H1 (cell line): ENCODE measurements around the gene GABRD. TPM values are rescaled to one million over a fixed set of nuclear protein-coding genes. Genes with fewer than 3 reads are reported as not detected.

ENCODE experiments used
- CTCF ChIA-PET: fragments of 300-600 bp; sonication (Branson Sonifier 250); formaldehyde crosslinking; loops from one replicate; lab custom pipeline; 2021; ENCODE audit not compliant: partially characterized antibody; lab: Charles Lee
- POLR2A ChIA-PET: fragments of 300-600 bp; sonication (Branson Sonifier 250); formaldehyde crosslinking; loops from one replicate; lab custom pipeline; 2021; ENCODE audit warnings: inconsistent platforms; ENCODE audit not compliant: partially characterized antibody; lab: Charles Lee
- DNase-seq, 2 experiments: peaks; one replicate each; pipeline versions ENCODE4 v3.0.0 to v3.0.0-alpha.2; 2010 to 2022; ENCODE audit warnings: low spot score in 2 of 2, low read depth in 1 of 2, mixed read lengths in 1 of 2
- FAIRE-seq: peaks from 2 replicates; lab custom pipeline; 2011; peaks lifted over from hg19 to GRCh38; lab: Jason Lieb, UNC
- H2AFZ ChIP-seq: 2 replicates; pipeline ENCODE4 v1.8.1; 2012; ENCODE audit warnings: low read length, inconsistent platforms
- H2AK5ac ChIP-seq: 2 replicates; pipeline ENCODE4 v1.6.1; 2013; ENCODE audit warnings: low read depth, low read length
- H2BK120ac ChIP-seq: replicated peaks from 2 replicates; pipeline ENCODE3; 2013; ENCODE audit warnings: low read depth, low read length, inconsistent platforms
- H2BK12ac ChIP-seq: 2 replicates; pipeline ENCODE4 v1.6.1; 2013; ENCODE audit warnings: low read depth, low read length
- H2BK15ac ChIP-seq: 2 replicates; pipeline ENCODE4 v1.6.1; 2013; ENCODE audit warnings: low read length
- H2BK20ac ChIP-seq: 2 replicates; pipeline ENCODE4 v1.6.1; 2013; ENCODE audit warnings: low read length
- H2BK5ac ChIP-seq: 2 replicates; pipeline ENCODE4 v1.6.1; 2013; ENCODE audit warnings: low read depth, low read length
- H3K14ac ChIP-seq: 2 replicates; pipeline ENCODE4 v1.6.1; 2013; ENCODE audit warnings: inconsistent platforms; ENCODE audit not compliant: insufficient read length
- H3K18ac ChIP-seq: 2 replicates; pipeline ENCODE4 v1.6.1; 2013; ENCODE audit warnings: low read length; ENCODE audit errors: extremely low read depth
- H3K23ac ChIP-seq: 2 replicates; pipeline ENCODE4 v1.6.1; 2013; ENCODE audit warnings: inconsistent platforms; ENCODE audit not compliant: insufficient read length
- H3K23me2 ChIP-seq: 2 replicates; pipeline ENCODE4 v1.6.1; 2013; ENCODE audit warnings: low read depth, low read length
- H3K27ac ChIP-seq: 2 replicates; pipeline ENCODE4 v1.6.1; 2011; ENCODE audit warnings: low read depth, low read length, inconsistent platforms
- H3K27me3 ChIP-seq, 4 experiments: replicated peaks in 1 of 4; 1 replicate in 1 of 4; 2 replicates in 3 of 4; pipeline versions ENCODE4 v1.6.1 to v1.8.1; 2011 to 2013; ENCODE audit warnings: low read length in 3 of 4, mild to moderate bottlenecking in 3 of 4, inconsistent platforms in 2 of 4, mixed read lengths in 2 of 4, moderate library complexity in 1 of 4; ENCODE audit not compliant: control insufficient read depth in 3 of 4, insufficient read depth in 3 of 4; ENCODE audit errors: extremely low read depth in 1 of 4
- H3K36me3 ChIP-seq, 4 experiments: 2 replicates each; pipeline versions ENCODE4 v1.6.1 to v1.8.1; 2011 to 2013; ENCODE audit warnings: mild to moderate bottlenecking in 4 of 4, low read length in 3 of 4, moderate library complexity in 2 of 4, control low read depth in 1 of 4, inconsistent platforms in 1 of 4; ENCODE audit not compliant: insufficient read depth in 4 of 4, control insufficient read depth in 2 of 4
- H3K4ac ChIP-seq: replicated peaks from 2 replicates; pipeline ENCODE3; 2013; ENCODE audit warnings: low read length, low read depth, mixed read lengths, inconsistent platforms; ENCODE audit not compliant: insufficient read length
- H3K4me1 ChIP-seq, 4 experiments: replicated peaks in 1 of 4; 1 replicate in 1 of 4; 2 replicates in 3 of 4; pipeline versions ENCODE4 v1.6.1 to v1.8.1; 2011 to 2013; ENCODE audit warnings: low read length in 3 of 4, inconsistent platforms in 2 of 4, mixed read lengths in 1 of 4; ENCODE audit not compliant: insufficient read depth in 4 of 4, control insufficient read depth in 3 of 4
- H3K4me2 ChIP-seq, 2 experiments: 2 replicates each; pipeline versions ENCODE4 v1.6.1 to v1.8.1; 2011 to 2013; ENCODE audit warnings: low read depth in 2 of 2, low read length in 2 of 2, control low read depth in 1 of 2, inconsistent platforms in 1 of 2, mild to moderate bottlenecking in 1 of 2; ENCODE audit not compliant: insufficient read depth in 1 of 2
- H3K4me3 ChIP-seq, 4 experiments: fragments of 200-600, 300-600 bp in 1 of 4; sonication (generic), shearing (Covaris generic), sonication (Bioruptor Twin) in 1 of 4; 2 replicates each; pipeline versions ENCODE4 v1.5.1 to v1.8.1; 2011 to 2016; ENCODE audit warnings: low read length in 4 of 4, low read depth in 3 of 4, control low read depth in 2 of 4, inconsistent platforms in 2 of 4, mild to moderate bottlenecking in 2 of 4, mixed read lengths in 1 of 4, moderate library complexity in 1 of 4; ENCODE audit not compliant: insufficient read depth in 2 of 4; ENCODE audit errors: extremely low read depth in 1 of 4
- H3K56ac ChIP-seq: replicated peaks from 2 replicates; pipeline ENCODE3; 2013; ENCODE audit warnings: low read depth, mild to moderate bottlenecking, mixed read lengths, low read length, inconsistent platforms; ENCODE audit not compliant: insufficient read length
- H3K79me1 ChIP-seq: 2 replicates; pipeline ENCODE4 v1.6.1; 2013; ENCODE audit warnings: low read depth, low read length, control low read depth
- H3K79me2 ChIP-seq, 2 experiments: 2 replicates each; pipeline versions ENCODE4 v1.6.1 to v1.8.1; 2012 to 2013; ENCODE audit warnings: low read length in 2 of 2, mild to moderate bottlenecking in 2 of 2, inconsistent platforms in 1 of 2; ENCODE audit not compliant: insufficient read depth in 2 of 2, control insufficient read depth in 1 of 2
- H3K9ac ChIP-seq, 4 experiments: replicated peaks in 1 of 4; 1 replicate in 1 of 4; 2 replicates in 3 of 4; pipeline versions ENCODE4 v1.6.1 to v1.8.1; 2011 to 2013; ENCODE audit warnings: low read depth in 3 of 4, low read length in 3 of 4, control low read depth in 2 of 4, mild to moderate bottlenecking in 2 of 4, moderate library complexity in 2 of 4, inconsistent platforms in 1 of 4; ENCODE audit errors: extremely low read depth in 1 of 4
- H3K9me3 ChIP-seq, 2 experiments: 2 replicates each; pipeline versions ENCODE4 v1.6.1 to v1.8.1; 2012 to 2013; ENCODE audit warnings: mild to moderate bottlenecking in 2 of 2, moderate library complexity in 2 of 2, control low read depth in 1 of 2, inconsistent platforms in 1 of 2, low read depth in 1 of 2, low read length in 1 of 2, mixed read lengths in 1 of 2; ENCODE audit not compliant: insufficient read depth in 2 of 2
- H4K20me1 ChIP-seq, 2 experiments: replicated peaks in 1 of 2; 2 replicates each; pipeline versions ENCODE3 to v1.8.1; 2011 to 2013; ENCODE audit warnings: inconsistent platforms in 2 of 2, low read length in 2 of 2, mild to moderate bottlenecking in 1 of 2; ENCODE audit not compliant: insufficient read depth in 2 of 2, control insufficient read depth in 1 of 2
- H4K5ac ChIP-seq: 2 replicates; pipeline ENCODE4 v1.6.1; 2013; ENCODE audit warnings: low read length, low read depth, mixed read lengths, inconsistent platforms; ENCODE audit not compliant: insufficient read length
- H4K8ac ChIP-seq: 2 replicates; pipeline ENCODE4 v1.8.0; 2013; ENCODE audit warnings: mild to moderate bottlenecking, moderate library complexity, low read length, inconsistent platforms; ENCODE audit not compliant: insufficient read depth; ENCODE audit errors: extremely low read depth
- H4K91ac ChIP-seq: replicated peaks from 2 replicates; pipeline ENCODE3; 2013; ENCODE audit warnings: low read length, mixed read lengths, inconsistent platforms; ENCODE audit not compliant: insufficient read length
- BACH1 ChIP-seq: IDR thresholded peaks from 2 replicates; pipeline ENCODE4 v1.6.1; 2012; ENCODE audit warnings: low read length, improper control_type of control experiment
- FOSL1 ChIP-seq: IDR thresholded peaks from 2 replicates; pipeline ENCODE4 v1.6.1; 2011; ENCODE audit warnings: mild to moderate bottlenecking, low read depth, low read length, moderate library complexity; ENCODE audit not compliant: insufficient read depth
- NRF1 ChIP-seq: IDR thresholded peaks from 2 replicates; pipeline ENCODE4 v1.6.1; 2011; ENCODE audit warnings: mild to moderate bottlenecking, low read depth, low read length, improper control_type of control experiment
- PHF8 ChIP-seq: fragments of 200-600 bp; sonication (generic); conservative IDR thresholded peaks from 2 replicates; pipeline ENCODE4 v1.7.1; 2012; ENCODE audit warnings: low read depth, mild to moderate bottlenecking, inconsistent platforms, low read length, moderate library complexity
- POLR2AphosphoS5 ChIP-seq: IDR thresholded peaks from 2 replicates; pipeline ENCODE4 v1.6.1; 2011; ENCODE audit warnings: low read depth, low read length
- SAP30 ChIP-seq: fragments of 300-600 bp; sonication (generic); IDR thresholded peaks from 2 replicates; pipeline ENCODE4 v1.7.1; 2012; ENCODE audit warnings: low read length, moderate library complexity, mild to moderate bottlenecking, inconsistent platforms; ENCODE audit not compliant: insufficient read depth, insufficient replicate concordance
- WGBS, 2 experiments: shearing (Covaris generic) in 1 of 2; methylation state at CpG; one replicate each; pipeline versions ENCODE4 v1.1.6 to v1.1.7; 2013 to 2015; ENCODE audit warnings: low lambda C conversion rate in 2 of 2, mixed read lengths in 2 of 2, inconsistent platforms in 1 of 2, low coverage in 1 of 2, missing lambda C conversion rate in 1 of 2; ENCODE audit not compliant: insufficient replicate concordance in 2 of 2, insufficient coverage in 1 of 2, insufficient read length in 1 of 2; ENCODE audit errors: extremely low coverage in 1 of 2, missing lambda C conversion rate in 1 of 2; 5-methylcytosine and 5-hydroxymethylcytosine counted together
- polyA plus RNA-seq, 7 experiments: library from polyadenylated mRNA; depleted of rRNA in 3 of 7; stranded (reverse) in 5 of 7; unstranded in 2 of 7; fragments of >200 nt in 5 of 7; fragments of 200-250 nt in 2 of 7; gene quantifications; 1 replicate in 5 of 7; 2 replicates in 1 of 7; 4 replicates in 1 of 7; pipeline versions ENCODE4 v1.2.1 to v1.2.3, GENCODE V29; 2011 to 2013; ENCODE audit warnings: missing spikeins in 2 of 7, mixed read lengths in 2 of 7
- total RNA-seq: library from RNA; stranded (reverse); fragmentation: NEBNext Ultra II Directional; extraction: Animal tissue kit (Norgen Biotek cat#: 25700); gene quantifications from 2 replicates; pipeline ENCODE4 v1.2.1, GENCODE V29; 2021

Gene GABRD
- total and polyA plus RNA-seq, 2 of the 8 experiments (the other 6 are each of a cell fraction or from before 2014, with no cell fraction given), result 1.8 to 3.0 TPM

- Histone ChIP-seq H3K23me2 (no peaks in the 10 kb centered on the region), H3K23ac (no peak overlapping the region), H3K56ac (no peak overlapping the region), H2BK12ac (no peak overlapping the region), H3K4me2 (no peak overlapping the region), H3K4ac (no peak overlapping the region), H3K79me1 (no peaks in the 10 kb centered on the region), H3K14ac (no peak overlapping the region), H3K4me1 (peaks cover 0 to 10% (median 4%) of the 10 kb centered on the region in 4 experiments; a peak in 3 of 7 replicates), H4K20me1 (no peaks in the 10 kb centered on the region), H3K4me3 (no peak overlapping the region), H3K18ac (no peak overlapping the region), H4K91ac (no peak overlapping the region), H4K8ac (no peak overlapping the region), H4K5ac (no peak overlapping the region), H2AFZ (no peak overlapping the region), H3K27ac (no peak overlapping the region), H2BK5ac (no peak overlapping the region), H2BK20ac (no peak overlapping the region), H2AK5ac (no peak overlapping the region), H2BK120ac (no peak overlapping the region), H3K36me3 (no peaks in the 10 kb centered on the region), H2BK15ac (no peak overlapping the region), H3K9ac (no peak overlapping the region), H3K9me3 (no peaks in the 10 kb centered on the region), H3K79me2 (no peaks in the 10 kb centered on the region), H3K27me3 (no peaks in the 10 kb centered on the region)
- no peak for FAIRE-seq
- ChIA-PET CTCF (interaction anchor here (0.6 to 8.8 kb wide), 9 partner anchors 11 to 1593 kb away, joined by 3 to 92 read pairs (median 4); no protein-coding TSS in a partner anchor), POLR2A (interaction anchor here (1.2 to 3.1 kb wide), 3 partner anchors 11 to 815 kb away, joined by 3 to 11 read pairs (median 6); partner anchors contain the start of gene GABRD)
- WGBS, 2 experiments, result 90% methylated on average over 37 of the region's 42 CpGs; no CpG with 5 or more reads in 1 of the 2 experiments
- DNase-seq, result no peak
- TF ChIP-seq NRF1 (no peak), SAP30 (no peak), FOSL1 (no peak), BACH1 (no peak), PHF8 (no peak), POLR2AphosphoS5 (no peak)
Measured at GRCh38 chr1:2030076-2030871, 11.1 kb downstream of the GABRD start.
